Midbrain (tissue), 1 donor: ENCODE data around the gene HOXA9.

Experiments
- DNase-seq: peaks from one replicate; lab custom pipeline; 2025; lab: John Stamatoyannopoulos, UW

The HOXA9 gene

GRCh38 chr7:27112955-27113949 is 52.1 kb downstream of the HOXA9 start:
- no peak for DNase-seq
